HCT116 (cell line): ENCODE data around the gene OR10J4.

ENCODE experiments used
- CBX3 ChIP-seq: IDR thresholded peaks from 2 replicates; pipeline ENCODE4 v1.6.1; 2012; ENCODE audit warnings: low read depth
- CTCF ChIP-seq, 3 experiments: fragments of 200-600 bp in 1 of 3; sonication (generic) in 1 of 3; IDR thresholded peaks in 2 of 3; conservative IDR thresholded peaks in 1 of 3; 2 replicates each; pipeline ENCODE4 v1.5.1; 2012 to 2017; ENCODE audit warnings: low read depth in 2 of 3, low read length in 2 of 3, antibody characterized with exemption in 1 of 3, borderline replicate concordance in 1 of 3, control low read depth in 1 of 3, mild to moderate bottlenecking in 1 of 3, mixed read lengths in 1 of 3, mixed run types in 1 of 3, moderate library complexity in 1 of 3; ENCODE audit not compliant: insufficient read depth in 1 of 3
- EZH2 ChIP-seq: fragments of 200-600 bp; sonication (generic); IDR thresholded peaks from 2 replicates; pipeline ENCODE4 v1.6.1; 2017; ENCODE audit warnings: antibody characterized with exemption, mixed run types
- SRF ChIP-seq: IDR thresholded peaks from 2 replicates; pipeline ENCODE4 v1.6.1; 2012; ENCODE audit warnings: low read depth
- YY1 ChIP-seq: IDR thresholded peaks from 2 replicates; pipeline ENCODE4 v1.6.1; 2011; ENCODE audit warnings: low read length, low read depth, moderate library complexity, mild to moderate bottlenecking; ENCODE audit not compliant: insufficient replicate concordance; ENCODE audit errors: extremely low read depth
- ZNF274 ChIP-seq: fragments of 200-500 bp; sonication (Bioruptor generic); IDR thresholded peaks from 2 replicates; pipeline ENCODE4 v1.6.1; 2014; ENCODE audit warnings: mild to moderate bottlenecking, low read depth, low read length, inconsistent platforms

- TF ChIP-seq CTCF (IDR thresholded peaks at IDR 0.05 in 2 of 3, conservative IDR thresholded peaks at IDR 0.05 in 1 of 3; ENCODE audit: borderline replicate concordance in 1 of 3, insufficient read depth in 1 of 3, low read depth in 2 of 3, low read length in 2 of 3) = no peak
- no peak for TF ChIP-seq ZNF274
- TF ChIP-seq SRF = no peak
- TF ChIP-seq EZH2 = no peak
- no peak for TF ChIP-seq YY1
- no peak for TF ChIP-seq CBX3
These were observed 38.0 kb downstream of the OR10J4 start for GRCh38 chr1:159469921-159470533.
